WERI-Rb-1 (cell line): ENCODE results near the gene IQGAP3.
A peak's percentile ranks its signal among the peaks of the same experiment; 100 is the strongest.

Experiments used
- DNase-seq: peaks from one replicate; pipeline ENCODE4 v3.0.0-alpha.2; 2020
- H3K27ac ChIP-seq: fragments of 250-450 bp; sonication (Bioruptor Pico); 2 replicates; pipeline ENCODE4 v1.5.1; 2020; ENCODE audit warnings: mild to moderate bottlenecking, moderate library complexity
- H3K27me3 ChIP-seq: fragments of 250-450 bp; sonication (Bioruptor Pico); 2 replicates; pipeline ENCODE4 v1.5.1; 2021; ENCODE audit warnings: mild to moderate bottlenecking, low read depth, moderate library complexity; ENCODE audit not compliant: insufficient read depth, severe bottlenecking
- H3K36me3 ChIP-seq: fragments of 250-450 bp; sonication (Bioruptor Pico); 2 replicates; pipeline ENCODE4 v1.5.1; 2020; ENCODE audit warnings: mild to moderate bottlenecking, moderate library complexity
- H3K4me3 ChIP-seq: 2 replicates; pipeline ENCODE4 v1.5.1; 2011; ENCODE audit warnings: low read depth, mild to moderate bottlenecking, control low read depth, low read length
- H3K9me3 ChIP-seq: fragments of 250-450 bp; sonication (Bioruptor Pico); 2 replicates; pipeline ENCODE4 v1.5.1; 2021; ENCODE audit warnings: mild to moderate bottlenecking, moderate library complexity; ENCODE audit not compliant: severe bottlenecking
- CTCF ChIP-seq: IDR thresholded peaks from 2 replicates; pipeline ENCODE4 v1.5.1; 2011; ENCODE audit warnings: low read depth, mild to moderate bottlenecking, control low read depth, inconsistent platforms, low read length

The IQGAP3 gene

GRCh38 chr1:156601122-156601830 is 28.9 kb upstream of the IQGAP3 start, which contains the start of gene GPATCH4:
TSS of gene GPATCH4 (minus strand) at chr1:156601479.
- Histone ChIP-seq H3K9me3 (no peaks in the 10 kb centered on the region), H3K27me3 (no peaks in the 10 kb centered on the region), H3K36me3 (peaks cover 33% of the 10 kb centered on the region), H3K27ac (peak within 1 kb of the TSS; percentile 71), H3K4me3 (peak within 1 kb of the TSS; percentile 87)
- TF ChIP-seq CTCF, result no peak
- DNase-seq, result peak; percentile 86

- Histone ChIP-seq H3K36me3 (peaks cover 39% of the 10 kb centered on the region), H3K9me3 (no peaks in the 10 kb centered on the region), H3K27me3 (no peaks in the 10 kb centered on the region), H3K4me3 (peak overlapping the region; percentile 87), H3K27ac (peak overlapping the region; percentile 71)
- no peak for DNase-seq
- TF ChIP-seq CTCF, result no peak
These were observed 28.4 kb upstream of the IQGAP3 start for GRCh38 chr1:156600733-156601121.

- TF ChIP-seq CTCF, result 0 out of 2 replicates have a peak, but pooled peaks have one; percentile 7
- Histone ChIP-seq H3K27me3 (no peaks in the 10 kb centered on the region), H3K36me3 (peaks cover 48% of the 10 kb centered on the region), H3K9me3 (no peaks in the 10 kb centered on the region), H3K27ac (no peak overlapping the region), H3K4me3 (no peak overlapping the region)
- no peak for DNase-seq
These were observed 27.4 kb upstream of the IQGAP3 start for GRCh38 chr1:156599811-156600210.

- peak overlapping the region; percentile 11; the same call in 1 of the 2 replicates for H3K27ac ChIP-seq
- no peak for TF ChIP-seq CTCF
- H3K4me3 ChIP-seq, result no peak overlapping the region
- H3K36me3 ChIP-seq, result peaks cover 57% of the 10 kb centered on the region
- H3K9me3 ChIP-seq, result no peaks in the 10 kb centered on the region
- DNase-seq, result peak; percentile 65
- H3K27me3 ChIP-seq, result no peaks in the 10 kb centered on the region
These were observed 26.5 kb upstream of the IQGAP3 start for GRCh38 chr1:156598731-156599432.

GRCh38 chr1:156598125-156598524 is 25.8 kb upstream of the IQGAP3 start:
- Histone ChIP-seq H3K4me3 (no peak overlapping the region), H3K27ac (peak overlapping the region; percentile 1; the same call in 1 of the 2 replicates), H3K27me3 (no peaks in the 10 kb centered on the region), H3K36me3 (peaks cover 65% of the 10 kb centered on the region), H3K9me3 (no peaks in the 10 kb centered on the region)
- no peak for DNase-seq
- TF ChIP-seq CTCF, result no peak
